Measurements from ENCODE around the gene ATP2A1. TPM values are rescaled to one million over a fixed set of nuclear protein-coding genes. Genes with fewer than 3 reads are reported as not detected.

Gene ATP2A1
- total and polyA plus RNA-seq, 2 experiments from 2014 or later = 0.09 to 0.11 TPM

DNA sequence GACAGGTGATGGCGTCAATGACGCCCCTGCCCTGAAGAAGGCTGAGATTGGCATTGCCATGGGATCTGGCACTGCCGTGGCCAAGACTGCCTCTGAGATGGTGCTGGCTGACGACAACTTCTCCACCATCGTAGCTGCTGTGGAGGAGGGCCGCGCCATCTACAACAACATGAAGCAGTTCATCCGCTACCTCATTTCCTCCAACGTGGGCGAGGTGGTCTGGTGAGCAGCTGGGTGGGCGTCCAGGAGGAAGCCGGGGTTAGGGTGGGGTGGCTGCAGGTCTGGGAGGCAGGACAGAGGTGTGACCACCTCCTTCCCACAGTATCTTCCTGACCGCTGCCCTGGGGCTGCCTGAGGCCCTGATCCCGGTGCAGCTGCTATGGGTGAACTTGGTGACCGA lies 23.6 kb downstream of the ATP2A1 start:
- no peaks in the 10 kb centered on the region for H3F3A ChIP-seq (ENCODE audit: insufficient read depth)
- WGBS, 2 experiments (ENCODE audit: low coverage in 1 of 2, low lambda C conversion rate in 2 of 2, missing lambda C conversion rate in 2 of 2) = 85 to 86% methylated on average over 14 to 15 of the region's 15 CpGs
- in situ Hi-C loops (cut with MboI) = no loop called here
- no peaks in the 10 kb centered on the region for H3K27me3 ChIP-seq (replicated peaks; ENCODE audit: insufficient read depth)
- H3K4me3 ChIP-seq = no peak overlapping the region
- H2AFZ ChIP-seq = no peak overlapping the region
- H3K9me3 ChIP-seq (ENCODE audit: low read depth) = no peaks in the 10 kb centered on the region
- no peaks in the 10 kb centered on the region for H3K36me3 ChIP-seq (ENCODE audit: low read depth)
- no peak for TF ChIP-seq EZH2phosphoT487 (IDR thresholded peaks at IDR 0.05; ENCODE audit: insufficient read depth, low read depth)
- TF ChIP-seq EZH2 (IDR thresholded peaks at IDR 0.05; ENCODE audit: insufficient read depth, poor library complexity, severe bottlenecking) = no peak
- no peaks in the 10 kb centered on the region for H3K4me1 ChIP-seq (ENCODE audit: insufficient read depth)
- DNase-seq = no peak
- H4K20me1 ChIP-seq (ENCODE audit: insufficient read depth) = no peaks in the 10 kb centered on the region
- H3K79me2 ChIP-seq (ENCODE audit: insufficient read depth) = no peaks in the 10 kb centered on the region
- H3K9ac ChIP-seq = no peak overlapping the region
- no peak overlapping the region for H3K4me2 ChIP-seq (ENCODE audit: unreplicated experiment)
- H3K9me2 ChIP-seq (ENCODE audit: insufficient read depth) = no peaks in the 10 kb centered on the region
- no peak overlapping the region for H3K27ac ChIP-seq

DNA sequence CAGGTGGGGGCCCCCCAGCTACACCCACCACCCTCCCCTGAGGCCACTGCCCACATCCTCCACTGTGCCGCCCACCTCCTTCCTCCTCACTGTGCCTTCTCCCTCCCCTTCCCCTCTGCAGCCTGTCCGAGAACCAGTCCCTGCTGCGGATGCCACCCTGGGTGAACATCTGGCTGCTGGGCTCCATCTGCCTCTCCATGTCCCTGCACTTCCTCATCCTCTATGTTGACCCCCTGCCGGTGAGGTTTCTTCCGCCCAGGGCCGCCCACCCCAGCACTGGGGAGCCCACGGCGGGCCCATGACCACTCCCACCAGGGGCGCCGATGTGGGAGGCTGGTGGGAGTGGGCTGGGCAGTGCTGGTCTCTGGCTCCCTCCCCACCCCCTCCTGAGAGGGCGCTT lies 24.6 kb downstream of the ATP2A1 start:
- no peaks in the 10 kb centered on the region for H3K27me3 ChIP-seq (replicated peaks; ENCODE audit: insufficient read depth)
- 69 to 88% methylated on average over 10 to 11 of the region's 11 CpGs for WGBS, 2 experiments (ENCODE audit: low coverage in 1 of 2, low lambda C conversion rate in 2 of 2, missing lambda C conversion rate in 2 of 2)
- H3K9me3 ChIP-seq (ENCODE audit: low read depth) = no peaks in the 10 kb centered on the region
- no peaks in the 10 kb centered on the region for H3F3A ChIP-seq (ENCODE audit: insufficient read depth)
- H3K27ac ChIP-seq = no peak overlapping the region
- in situ Hi-C loops (cut with MboI) = no loop called here
- no peak overlapping the region for H3K4me2 ChIP-seq (ENCODE audit: unreplicated experiment)
- no peak overlapping the region for H2AFZ ChIP-seq
- H3K4me3 ChIP-seq = no peak overlapping the region
- no peaks in the 10 kb centered on the region for H3K79me2 ChIP-seq (ENCODE audit: insufficient read depth)
- H3K4me1 ChIP-seq (ENCODE audit: insufficient read depth) = no peaks in the 10 kb centered on the region
- no peaks in the 10 kb centered on the region for H4K20me1 ChIP-seq (ENCODE audit: insufficient read depth)
- no peak for TF ChIP-seq EZH2phosphoT487 (IDR thresholded peaks at IDR 0.05; ENCODE audit: insufficient read depth, low read depth)
- TF ChIP-seq EZH2 (IDR thresholded peaks at IDR 0.05; ENCODE audit: insufficient read depth, poor library complexity, severe bottlenecking) = no peak
- no peak overlapping the region for H3K9ac ChIP-seq
- peaks cover 2% of the 10 kb centered on the region; the same call in 1 of the 2 replicates for H3K36me3 ChIP-seq (ENCODE audit: low read depth)
- DNase-seq = no peak
- H3K9me2 ChIP-seq (ENCODE audit: insufficient read depth) = no peaks in the 10 kb centered on the region

DNA sequence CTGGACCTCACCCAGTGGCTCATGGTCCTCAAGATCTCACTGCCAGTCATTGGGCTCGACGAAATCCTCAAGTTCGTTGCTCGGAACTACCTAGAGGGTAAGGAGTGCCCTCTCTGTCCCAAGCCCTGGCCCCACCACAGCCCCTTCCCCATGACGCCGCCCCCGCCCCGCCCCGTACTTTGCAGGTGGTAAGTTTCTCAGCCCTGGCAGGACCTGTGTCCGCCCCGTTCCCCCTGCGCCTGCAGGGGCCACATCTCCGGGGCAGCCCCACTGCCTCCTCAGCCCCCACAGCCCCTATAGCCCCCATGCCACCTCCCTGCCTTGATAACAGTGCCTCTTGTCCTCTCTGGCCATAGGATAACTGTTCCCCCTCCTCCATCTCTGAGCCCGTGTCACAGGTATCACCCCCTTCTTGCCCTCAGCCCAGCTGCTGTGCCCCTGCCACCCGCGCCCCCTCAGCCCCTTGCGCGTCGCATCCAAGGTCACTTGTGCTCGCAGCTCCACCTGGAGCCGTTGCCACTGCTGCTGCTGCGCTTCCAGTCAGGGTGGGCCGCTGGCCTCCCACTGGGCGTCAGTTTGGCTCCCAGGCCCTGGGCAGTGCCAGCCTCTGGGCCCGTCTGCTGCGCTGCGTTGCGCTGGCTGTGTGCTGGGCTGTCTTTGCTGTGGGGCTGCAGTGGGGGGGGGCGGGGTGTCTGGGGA lies 25.2 kb downstream of the ATP2A1 start:
- Histone ChIP-seq H3K9ac (no peak overlapping the region), H3K27ac (no peak overlapping the region), H3K9me2 (ENCODE audit: insufficient read depth) (no peaks in the 10 kb centered on the region), H3F3A (ENCODE audit: insufficient read depth) (no peaks in the 10 kb centered on the region), H2AFZ (no peak overlapping the region), H4K20me1 (ENCODE audit: insufficient read depth) (no peaks in the 10 kb centered on the region), H3K4me3 (no peak overlapping the region), H3K4me2 (ENCODE audit: unreplicated experiment) (no peak overlapping the region), H3K9me3 (ENCODE audit: low read depth) (no peaks in the 10 kb centered on the region), H3K36me3 (ENCODE audit: low read depth) (peaks cover 6% of the 10 kb centered on the region; the same call in 1 of the 2 replicates), H3K4me1 (ENCODE audit: insufficient read depth) (no peaks in the 10 kb centered on the region), H3K79me2 (ENCODE audit: insufficient read depth) (no peaks in the 10 kb centered on the region), H3K27me3 (replicated peaks; ENCODE audit: insufficient read depth) (no peaks in the 10 kb centered on the region)
- TF ChIP-seq EZH2 (IDR thresholded peaks at IDR 0.05; ENCODE audit: insufficient read depth, poor library complexity, severe bottlenecking) (no peak), EZH2phosphoT487 (IDR thresholded peaks at IDR 0.05; ENCODE audit: insufficient read depth, low read depth) (no peak)
- no peak for DNase-seq
- 89 to 96% methylated on average over 13 to 29 of the region's 29 CpGs for WGBS, 2 experiments (ENCODE audit: low coverage in 1 of 2, low lambda C conversion rate in 2 of 2, missing lambda C conversion rate in 2 of 2)
- in situ Hi-C loops (cut with MboI) = no loop called here

DNA sequence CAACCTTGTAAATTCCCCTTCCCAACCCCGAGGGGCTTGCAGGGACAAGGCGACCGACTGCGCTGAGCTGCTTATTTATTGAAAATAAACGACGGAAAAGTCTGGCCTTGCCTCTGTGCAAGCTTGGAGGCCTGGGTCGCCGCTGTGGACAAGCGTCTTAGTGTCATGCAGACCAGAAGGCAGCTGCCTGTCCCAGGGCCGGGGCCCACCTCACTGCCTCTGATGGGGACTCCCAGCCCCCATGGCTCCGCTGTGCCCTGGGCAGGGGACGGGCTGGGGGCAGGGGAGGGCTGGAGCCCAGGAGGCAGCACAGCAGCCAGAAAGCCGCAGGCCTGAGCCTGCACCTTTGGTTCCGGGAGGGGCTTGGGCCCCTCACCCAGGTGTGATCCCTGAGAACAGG lies 26.1 kb downstream of the ATP2A1 start:
- Histone ChIP-seq H3K9me2 (ENCODE audit: insufficient read depth) (no peaks in the 10 kb centered on the region), H3K79me2 (ENCODE audit: insufficient read depth) (no peaks in the 10 kb centered on the region)
- WGBS, 2 experiments (ENCODE audit: low coverage in 1 of 2, low lambda C conversion rate in 2 of 2, missing lambda C conversion rate in 2 of 2) = 83 to 92% methylated on average over 10 to 14 of the region's 14 CpGs

More for the DNA sequence above, 26.1 kb downstream of the ATP2A1 start:
- no peak for DNase-seq
- H3K36me3 ChIP-seq (ENCODE audit: low read depth) = peaks cover 6% of the 10 kb centered on the region; the same call in 1 of the 2 replicates
- no peak overlapping the region for H3K27ac ChIP-seq
- no peak overlapping the region for H3K4me3 ChIP-seq
- H3K4me2 ChIP-seq (ENCODE audit: unreplicated experiment) = no peak overlapping the region
- H3K27me3 ChIP-seq (replicated peaks; ENCODE audit: insufficient read depth) = no peaks in the 10 kb centered on the region
- in situ Hi-C loops (cut with MboI) = no loop called here
- no peak for TF ChIP-seq EZH2phosphoT487 (IDR thresholded peaks at IDR 0.05; ENCODE audit: insufficient read depth, low read depth)
- no peak for TF ChIP-seq EZH2 (IDR thresholded peaks at IDR 0.05; ENCODE audit: insufficient read depth, poor library complexity, severe bottlenecking)
- no peaks in the 10 kb centered on the region for H3K4me1 ChIP-seq (ENCODE audit: insufficient read depth)
- no peaks in the 10 kb centered on the region for H3F3A ChIP-seq (ENCODE audit: insufficient read depth)
- no peaks in the 10 kb centered on the region for H4K20me1 ChIP-seq (ENCODE audit: insufficient read depth)
- no peaks in the 10 kb centered on the region for H3K9me3 ChIP-seq (ENCODE audit: low read depth)
- H2AFZ ChIP-seq = no peak overlapping the region
- no peak overlapping the region for H3K9ac ChIP-seq

Measured in GM23248 (cell line).